Loucy (cell line): ENCODE results near the gene PAGR1.

Experiments
- H2AFZ ChIP-seq: fragments of 200-600 bp; sonication (generic); 2 replicates; pipeline ENCODE4 v1.6.0; 2016; ENCODE audit warnings: antibody characterized with exemption, mild to moderate bottlenecking, low read length, moderate library complexity
- H3F3A ChIP-seq: fragments of 200-600 bp; 2 replicates; pipeline ENCODE4 v1.6.0; 2016; ENCODE audit warnings: antibody characterized with exemption, low read depth, mild to moderate bottlenecking
- H3K27me3 ChIP-seq: fragments of 200-600 bp; sonication (generic); 2 replicates; pipeline ENCODE4 v1.6.1; 2014; ENCODE audit warnings: low read length, mild to moderate bottlenecking; ENCODE audit not compliant: insufficient read depth, poor library complexity, severe bottlenecking
- H3K36me3 ChIP-seq: fragments of 200-600 bp; sonication (generic); 2 replicates; pipeline ENCODE4 v1.6.1; 2016; ENCODE audit warnings: low read length; ENCODE audit not compliant: insufficient read depth
- H3K4me1 ChIP-seq: fragments of 200-600 bp; sonication (generic); 2 replicates; pipeline ENCODE4 v1.5.1; 2014; ENCODE audit warnings: low read length, mild to moderate bottlenecking; ENCODE audit not compliant: insufficient read depth, poor library complexity, severe bottlenecking
- H3K4me2 ChIP-seq: fragments of 200-600 bp; sonication (generic); 2 replicates; pipeline ENCODE4 v1.6.0; 2014; ENCODE audit warnings: antibody characterized with exemption, low read length, low read depth, mild to moderate bottlenecking; ENCODE audit not compliant: poor library complexity, severe bottlenecking
- H3K4me3 ChIP-seq: fragments of 200-600 bp; sonication (generic); 2 replicates; pipeline ENCODE4 v1.5.1; 2014; ENCODE audit warnings: low read length, mild to moderate bottlenecking, mixed read lengths; ENCODE audit not compliant: poor library complexity, severe bottlenecking
- H3K79me2 ChIP-seq: fragments of 200-600 bp; sonication (generic); 2 replicates; pipeline ENCODE4 v1.6.1; 2014; ENCODE audit warnings: low read length; ENCODE audit not compliant: insufficient read depth
- H3K9ac ChIP-seq: fragments of 200-600 bp; sonication (generic); 2 replicates; pipeline ENCODE4 v1.6.0; 2014; ENCODE audit warnings: mild to moderate bottlenecking, low read depth, low read length, moderate library complexity; ENCODE audit not compliant: poor library complexity, severe bottlenecking
- H3K9me2 ChIP-seq: fragments of 200-600 bp; sonication (generic); replicated peaks from 2 replicates; pipeline ENCODE4 v1.6.1; 2016; ENCODE audit warnings: low read depth, low read length, mixed read lengths
- H3K9me3 ChIP-seq: fragments of 200-600 bp; sonication (generic); 2 replicates; pipeline ENCODE4 v1.6.1; 2014; ENCODE audit warnings: mild to moderate bottlenecking, antibody characterized with exemption, low read length, low read depth; ENCODE audit not compliant: insufficient read depth
- H4K20me1 ChIP-seq: fragments of 200-600 bp; sonication (generic); 2 replicates; pipeline ENCODE4 v1.6.0; 2014; ENCODE audit warnings: antibody characterized with exemption, low read length, mild to moderate bottlenecking; ENCODE audit not compliant: insufficient read depth, poor library complexity, severe bottlenecking
- CTCF ChIP-seq: fragments of 200-600 bp; sonication (generic); conservative IDR thresholded peaks from 2 replicates; pipeline ENCODE4 v1.5.1; 2014; ENCODE audit warnings: mild to moderate bottlenecking, antibody characterized with exemption, low read length
- EZH2phosphoT487 ChIP-seq: fragments of 200-600 bp; IDR thresholded peaks from 2 replicates; pipeline ENCODE4 v1.6.1; 2018; ENCODE audit warnings: antibody characterized with exemption, mild to moderate bottlenecking, moderate library complexity, borderline replicate concordance

PAGR1 gene

DNA sequence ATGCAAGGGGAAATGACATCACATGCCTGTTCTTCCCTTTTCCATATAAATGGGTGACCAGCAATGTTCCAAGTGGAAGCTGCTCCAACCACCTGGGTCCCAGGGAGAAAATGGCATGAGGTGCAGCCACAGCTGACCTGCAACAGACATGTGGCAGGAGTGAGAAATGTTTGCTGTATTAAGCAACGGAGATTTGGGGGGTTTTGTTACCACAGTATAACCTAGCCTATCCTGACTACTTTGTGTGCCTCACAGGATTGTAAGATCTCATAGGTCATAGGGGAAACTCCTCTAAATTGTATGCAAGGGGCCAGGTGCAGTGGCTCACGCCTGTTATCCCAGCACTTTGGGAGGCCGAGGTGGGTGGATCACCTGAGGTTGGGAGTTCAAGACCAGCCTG lies 35.0 kb downstream of the PAGR1 start:
- no peaks in the 10 kb centered on the region for H3F3A ChIP-seq
- H3K27me3 ChIP-seq: no peaks in the 10 kb centered on the region
- H3K4me3 ChIP-seq: no peak overlapping the region
- H3K9me2 ChIP-seq: no peaks in the 10 kb centered on the region
- H3K79me2 ChIP-seq: no peaks in the 10 kb centered on the region
- no peaks in the 10 kb centered on the region for H3K36me3 ChIP-seq
- no peak overlapping the region for H2AFZ ChIP-seq
- no peak overlapping the region for H3K4me2 ChIP-seq
- TF ChIP-seq EZH2phosphoT487: no peak
- no peaks in the 10 kb centered on the region for H3K4me1 ChIP-seq
- no peaks in the 10 kb centered on the region for H4K20me1 ChIP-seq
- H3K9ac ChIP-seq: no peak overlapping the region
- no peaks in the 10 kb centered on the region for H3K9me3 ChIP-seq

DNA sequence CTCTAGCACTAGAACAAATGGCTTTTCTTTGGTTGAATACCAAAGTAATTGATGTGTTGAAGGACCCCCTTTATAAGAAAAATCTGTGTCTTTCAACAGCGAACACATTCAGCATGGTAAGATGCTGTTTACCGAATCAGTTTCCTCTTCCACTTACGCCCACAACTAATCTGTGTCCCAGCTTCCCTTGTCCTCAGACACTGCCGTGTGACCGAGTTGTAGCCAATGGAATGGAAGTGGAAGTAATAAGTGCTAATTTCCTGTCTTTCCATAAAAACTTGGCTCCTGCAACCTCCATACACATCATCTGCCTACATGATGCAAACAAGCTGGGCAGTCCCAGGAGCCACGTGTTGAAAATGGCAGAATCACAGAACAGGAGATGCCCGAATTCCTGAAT lies 36.7 kb downstream of the PAGR1 start:
- no peak for TF ChIP-seq EZH2phosphoT487
- no peak for TF ChIP-seq CTCF
- Histone ChIP-seq H3K9me2 (no peaks in the 10 kb centered on the region), H3K27me3 (no peaks in the 10 kb centered on the region), H2AFZ (no peak overlapping the region), H3K79me2 (no peaks in the 10 kb centered on the region), H3K9me3 (no peaks in the 10 kb centered on the region), H3F3A (no peaks in the 10 kb centered on the region), H3K4me1 (no peaks in the 10 kb centered on the region), H4K20me1 (no peaks in the 10 kb centered on the region), H3K4me3 (no peak overlapping the region), H3K4me2 (no peak overlapping the region), H3K9ac (no peak overlapping the region), H3K36me3 (no peaks in the 10 kb centered on the region)

- no peaks in the 10 kb centered on the region; the same call in 1 of the 2 replicates for H3K36me3 ChIP-seq
- TF ChIP-seq EZH2phosphoT487 (no peak), CTCF (no peak)
- H3K4me3 ChIP-seq: no peak overlapping the region
- no peaks in the 10 kb centered on the region for H4K20me1 ChIP-seq
- no peaks in the 10 kb centered on the region for H3K27me3 ChIP-seq
- no peaks in the 10 kb centered on the region for H3K79me2 ChIP-seq
- H2AFZ ChIP-seq: no peak overlapping the region
- no peaks in the 10 kb centered on the region for H3K9me2 ChIP-seq
- H3F3A ChIP-seq: no peaks in the 10 kb centered on the region
- no peak overlapping the region for H3K4me2 ChIP-seq
- no peak overlapping the region for H3K9ac ChIP-seq
- no peaks in the 10 kb centered on the region for H3K4me1 ChIP-seq
- H3K9me3 ChIP-seq: no peaks in the 10 kb centered on the region
These were observed 38.7 kb downstream of the PAGR1 start for GRCh38 chr16:29854520-29855100.

- no peaks in the 10 kb centered on the region for H3K27me3 ChIP-seq
- H3K4me1 ChIP-seq: peaks cover 12% of the 10 kb centered on the region
- no peaks in the 10 kb centered on the region; the same call in 1 of the 2 replicates for H3K36me3 ChIP-seq
- no peak for TF ChIP-seq CTCF
- no peak for TF ChIP-seq EZH2phosphoT487
- H4K20me1 ChIP-seq: peaks cover 4% of the 10 kb centered on the region
- no peak overlapping the region for H2AFZ ChIP-seq
- peaks cover 17% of the 10 kb centered on the region for H3K79me2 ChIP-seq
- no peak overlapping the region for H3K4me3 ChIP-seq
- no peak overlapping the region for H3K9ac ChIP-seq
- H3K4me2 ChIP-seq: no peak overlapping the region
- no peaks in the 10 kb centered on the region for H3F3A ChIP-seq
- H3K9me3 ChIP-seq: no peaks in the 10 kb centered on the region
- H3K9me2 ChIP-seq: no peaks in the 10 kb centered on the region
These were observed 41.3 kb downstream of the PAGR1 start for GRCh38 chr16:29857133-29857760.
